ENCODE data around the gene ZNF275.

GRCh38 chrX:153347530-153347929, 13.6 kb downstream of the ZNF275 start:
- no peak for TF ChIP-seq YY1 (IDR thresholded peaks at IDR 0.05; ENCODE audit: extremely low read depth, insufficient replicate concordance, low read depth, low read length)
- TF ChIP-seq, protein P1, sequence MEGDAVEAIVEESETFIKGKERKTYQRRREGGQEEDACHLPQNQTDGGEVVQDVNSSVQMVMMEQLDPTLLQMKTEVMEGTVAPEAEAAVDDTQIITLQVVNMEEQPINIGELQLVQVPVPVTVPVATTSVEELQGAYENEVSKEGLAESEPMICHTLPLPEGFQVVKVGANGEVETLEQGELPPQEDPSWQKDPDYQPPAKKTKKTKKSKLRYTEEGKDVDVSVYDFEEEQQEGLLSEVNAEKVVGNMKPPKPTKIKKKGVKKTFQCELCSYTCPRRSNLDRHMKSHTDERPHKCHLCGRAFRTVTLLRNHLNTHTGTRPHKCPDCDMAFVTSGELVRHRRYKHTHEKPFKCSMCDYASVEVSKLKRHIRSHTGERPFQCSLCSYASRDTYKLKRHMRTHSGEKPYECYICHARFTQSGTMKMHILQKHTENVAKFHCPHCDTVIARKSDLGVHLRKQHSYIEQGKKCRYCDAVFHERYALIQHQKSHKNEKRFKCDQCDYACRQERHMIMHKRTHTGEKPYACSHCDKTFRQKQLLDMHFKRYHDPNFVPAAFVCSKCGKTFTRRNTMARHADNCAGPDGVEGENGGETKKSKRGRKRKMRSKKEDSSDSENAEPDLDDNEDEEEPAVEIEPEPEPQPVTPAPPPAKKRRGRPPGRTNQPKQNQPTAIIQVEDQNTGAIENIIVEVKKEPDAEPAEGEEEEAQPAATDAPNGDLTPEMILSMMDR (IDR thresholded peaks at IDR 0.05 in 2 of 3, conservative IDR thresholded peaks at IDR 0.05 in 1 of 3; ENCODE audit: borderline replicate concordance in 1 of 3, insufficient read depth in 1 of 3, low read depth in 2 of 3, low read length in 2 of 3): no peak

Measured in HCT116 (cell line).